HepG2 (cell line): Measurements from ENCODE around the gene TAF11. TPM values are rescaled to one million over a fixed set of nuclear protein-coding genes. Genes with fewer than 3 reads are reported as not detected.

Experiments used
- ARNT2 ChIP-seq: sonication (generic); formaldehyde crosslinking; IDR thresholded peaks from 2 replicates; pipeline ENCODE4 v1.8.0; 2022; ENCODE audit warnings: mild to moderate bottlenecking, low read depth, missing genetic modification reagents, moderate library complexity
- ARNTL ChIP-seq: sonication (generic); formaldehyde crosslinking; IDR thresholded peaks from 2 replicates; pipeline ENCODE4 v1.4.0; 2020; ENCODE audit warnings: mild to moderate bottlenecking, missing genetic modification reagents
- CREM ChIP-seq, 2 experiments: sonication (generic) in 1 of 2; formaldehyde crosslinking in 1 of 2; IDR thresholded peaks; 2 replicates each; pipeline versions ENCODE4 v1.4.0 to v1.6.1; 2016 to 2020; ENCODE audit warnings: antibody characterized with exemption in 1 of 2, mild to moderate bottlenecking in 1 of 2, missing genetic modification reagents in 1 of 2
- DMTF1 ChIP-seq: sonication (generic); formaldehyde crosslinking; IDR thresholded peaks from 2 replicates; pipeline ENCODE4 v1.4.0; 2020; ENCODE audit warnings: mild to moderate bottlenecking, missing genetic modification reagents
- ERF ChIP-seq: IDR thresholded peaks from 2 replicates; pipeline ENCODE4 v1.6.1; 2018; ENCODE audit warnings: missing biosample characterization, missing genetic modification reagents
- NR2F1 ChIP-seq, 2 experiments: fragments of 450-650 bp in 1 of 2; formaldehyde crosslinking in 1 of 2; IDR thresholded peaks; 2 replicates each; pipeline versions ENCODE4 v1.5.0 to v1.6.1; 2016 to 2020; ENCODE audit warnings: mild to moderate bottlenecking in 1 of 2, missing compliant biosample characterization in 1 of 2, missing genetic modification reagents in 1 of 2, moderate library complexity in 1 of 2
- SRF ChIP-seq: IDR thresholded peaks from 2 replicates; pipeline ENCODE4 v1.6.1; 2011; ENCODE audit warnings: mild to moderate bottlenecking, low read depth, low read length, moderate library complexity
- SSRP1 ChIP-seq: IDR thresholded peaks from 2 replicates; pipeline ENCODE4 v1.6.1; 2016; ENCODE audit warnings: control low read depth
- THRA ChIP-seq: sonication (generic); formaldehyde crosslinking; IDR thresholded peaks from 2 replicates; pipeline ENCODE4 v1.4.0; 2020; ENCODE audit warnings: missing genetic modification reagents, borderline replicate concordance
- ZHX2 ChIP-seq, 2 experiments: sonication (generic) in 1 of 2; formaldehyde crosslinking in 1 of 2; IDR thresholded peaks; 2 replicates each; pipeline versions ENCODE4 v1.6.1 to v1.9.0; 2014 to 2022; ENCODE audit warnings: antibody characterized with exemption in 1 of 2, borderline replicate concordance in 1 of 2, inconsistent platforms in 1 of 2, low read depth in 1 of 2, missing genetic modification reagents in 1 of 2
- ZNF660 ChIP-seq: sonication (generic); formaldehyde crosslinking; IDR thresholded peaks from 2 replicates; pipeline ENCODE4 v1.5.1; 2020; ENCODE audit warnings: mild to moderate bottlenecking, low read depth, missing genetic modification reagents, borderline replicate concordance
- ZNF737 ChIP-seq: sonication (generic); formaldehyde crosslinking; IDR thresholded peaks from 2 replicates; pipeline ENCODE4 v1.5.0; 2020; ENCODE audit warnings: missing genetic modification reagents, mild to moderate bottlenecking, borderline replicate concordance
- polyA plus RNA-seq, 8 experiments: library from polyadenylated mRNA; depleted of rRNA in 3 of 8; stranded (reverse) in 7 of 8; unstranded in 1 of 8; fragments of >200 nt; fragmentation: Illumina TruSeq in 4 of 8; extraction: Trizol in 4 of 8; gene quantifications; 2 replicates each; pipeline versions ENCODE4 v1.2.1 to v1.2.3, GENCODE V29; 2011 to 2016; ENCODE audit warnings: low read depth in 4 of 8, missing spikeins in 1 of 8, mixed read lengths in 1 of 8; ENCODE audit not compliant: insufficient read depth in 1 of 8
- total RNA-seq, 5 experiments: library from RNA; depleted of rRNA; stranded (reverse); fragments of >200 nt; fragmentation: Illumina TruSeq; extraction: Trizol; gene quantifications; 2 replicates each; pipeline ENCODE4 v1.2.3, GENCODE V29; 2016; ENCODE audit warnings: low read depth in 1 of 5
- TF ChIP-seq, protein P1 (sequence below): IDR thresholded peaks from 2 replicates; pipeline ENCODE4 v1.6.1; 2012; ENCODE audit warnings: inconsistent platforms
- TF ChIP-seq, protein P2 (sequence below): sonication (generic); formaldehyde crosslinking; IDR thresholded peaks from 2 replicates; pipeline ENCODE4 v1.8.0; 2022; ENCODE audit warnings: mild to moderate bottlenecking, missing genetic modification reagents

The TAF11 gene
- total and polyA plus RNA-seq, 2 of the 13 experiments (the other 11 are each of a cell fraction or from before 2014, with no cell fraction given), result 35.4 to 73.6 TPM

DNA sequence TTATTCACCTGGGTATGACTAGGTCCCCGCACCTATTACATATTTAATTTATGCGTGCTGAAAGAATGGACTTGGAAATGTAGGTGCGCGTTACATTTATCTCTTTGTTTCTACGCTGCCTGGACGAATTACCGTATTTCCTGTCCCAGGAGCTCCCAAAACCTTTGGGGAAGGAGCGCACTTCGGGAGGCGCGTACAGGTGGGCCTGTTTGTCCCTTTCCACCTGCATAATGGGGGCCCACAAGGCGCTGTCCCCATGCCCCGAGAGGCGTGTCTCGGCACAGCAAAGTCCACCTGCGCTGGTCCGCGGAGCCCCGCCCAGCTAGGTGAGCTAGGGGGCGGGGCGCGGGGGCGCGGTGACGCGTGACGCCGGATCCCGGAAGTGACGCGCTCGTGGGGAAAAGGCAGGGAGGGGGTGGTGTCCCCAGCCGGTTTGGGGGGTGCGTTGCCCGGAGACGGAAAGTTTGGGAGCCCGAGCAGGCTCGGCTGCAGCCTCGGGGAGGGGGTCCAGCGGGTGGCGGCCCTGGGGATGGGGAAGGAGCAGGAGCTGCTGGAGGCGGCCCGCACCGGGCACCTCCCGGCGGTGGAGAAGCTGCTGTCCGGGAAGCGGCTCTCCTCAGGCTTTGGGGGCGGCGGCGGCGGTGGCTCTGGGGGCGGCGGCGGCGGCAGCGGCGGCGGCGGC is 1.2 kb upstream of the TAF11 start, which contains the start of gene ANKS1A (continued):
- no peak; the same call in 1 of the 2 replicates for TF ChIP-seq THRA (CRISPR knock-in tag)
- TF ChIP-seq, protein P1, sequence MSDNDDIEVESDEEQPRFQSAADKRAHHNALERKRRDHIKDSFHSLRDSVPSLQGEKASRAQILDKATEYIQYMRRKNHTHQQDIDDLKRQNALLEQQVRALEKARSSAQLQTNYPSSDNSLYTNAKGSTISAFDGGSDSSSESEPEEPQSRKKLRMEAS, result peak; percentile 85
- 0 out of 2 replicates have a peak, but pooled peaks have one; percentile 14 for TF ChIP-seq SRF
- TF ChIP-seq ERF (CRISPR knock-in tag), result no peak; the same call in 1 of the 2 replicates
- no peak for TF ChIP-seq ZNF737 (CRISPR knock-in tag)
- TF ChIP-seq DMTF1 (CRISPR knock-in tag), result 0 out of 2 replicates have a peak, but pooled peaks have one; percentile 12
- peak; percentile 58 for TF ChIP-seq ARNTL (CRISPR knock-in tag)
- TF ChIP-seq ZNF660 (CRISPR knock-in tag), result no peak
- peak; percentile 90 for TF ChIP-seq CREM (IDR thresholded peaks at IDR 0.05)
- peak; percentile 62; the same call in 1 of the 2 replicates for TF ChIP-seq CREM (CRISPR knock-in tag; IDR thresholded peaks at IDR 0.05)
- no peak for TF ChIP-seq NR2F1 (CRISPR knock-in tag; IDR thresholded peaks at IDR 0.05)
- TF ChIP-seq SSRP1 (CRISPR knock-in tag), result no peak
- peak; percentile 80 for TF ChIP-seq ZHX2 (IDR thresholded peaks at IDR 0.05; ENCODE audit: low read depth)
- TF ChIP-seq ZHX2 (CRISPR knock-in tag; IDR thresholded peaks at IDR 0.05; ENCODE audit: borderline replicate concordance), result no peak
- peak; percentile 36; the same call in 1 of the 2 replicates for TF ChIP-seq ARNT2
- TF ChIP-seq, protein P2, sequence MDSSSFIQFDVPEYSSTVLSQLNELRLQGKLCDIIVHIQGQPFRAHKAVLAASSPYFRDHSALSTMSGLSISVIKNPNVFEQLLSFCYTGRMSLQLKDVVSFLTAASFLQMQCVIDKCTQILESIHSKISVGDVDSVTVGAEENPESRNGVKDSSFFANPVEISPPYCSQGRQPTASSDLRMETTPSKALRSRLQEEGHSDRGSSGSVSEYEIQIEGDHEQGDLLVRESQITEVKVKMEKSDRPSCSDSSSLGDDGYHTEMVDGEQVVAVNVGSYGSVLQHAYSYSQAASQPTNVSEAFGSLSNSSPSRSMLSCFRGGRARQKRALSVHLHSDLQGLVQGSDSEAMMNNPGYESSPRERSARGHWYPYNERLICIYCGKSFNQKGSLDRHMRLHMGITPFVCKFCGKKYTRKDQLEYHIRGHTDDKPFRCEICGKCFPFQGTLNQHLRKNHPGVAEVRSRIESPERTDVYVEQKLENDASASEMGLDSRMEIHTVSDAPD, result 0 out of 2 replicates have a peak, but pooled peaks have one; percentile 78
